Breast epithelium (tissue), 3 donors: Measurements from ENCODE around the gene LUC7L3.

Source experiments
- CTCF ChIP-seq, 3 donors: fragments of 450-650 bp; IDR thresholded peaks; one replicate each; pipeline ENCODE4 v1.5.1; 2016 to 2017; ENCODE audit warnings: antibody characterized with exemption in 3 of 3, mild to moderate bottlenecking in 3 of 3, moderate library complexity in 3 of 3
- POLR2A ChIP-seq: fragments of 450-650 bp; IDR thresholded peaks from one replicate; pipeline ENCODE4 v1.6.1; 2016; ENCODE audit warnings: antibody characterized with exemption, mild to moderate bottlenecking, moderate library complexity
- POLR2AphosphoS5 ChIP-seq, 3 donors: sonication (generic); formaldehyde crosslinking; IDR thresholded peaks; one replicate each; pipeline ENCODE4 v1.6.1; 2017; ENCODE audit warnings: antibody characterized with exemption in 3 of 3

- TF ChIP-seq CTCF (IDR thresholded peaks at IDR 0.05) (no peak), POLR2AphosphoS5 (IDR thresholded peaks at IDR 0.05) (no peak), POLR2A (no peak)
Observed at GRCh38 chr17:50689251-50689650, 30.2 kb upstream of the LUC7L3 start.
